CD4-positive, alpha-beta T cell treated with Interleukin-17A for 4 hours (primary cell): ENCODE results near the gene DPP9.
"Not testable (repeated sequence)": the region's sequence is repeated elsewhere in the genome, so short reads cannot be mapped to it uniquely, and the experiment has no call there.

Experiments used
- DNase-seq: peaks from one replicate; pipeline ENCODE4 v3.0.0-alpha.2; 2020; ENCODE audit warnings: mixed read lengths

Gene DPP9

DNA sequence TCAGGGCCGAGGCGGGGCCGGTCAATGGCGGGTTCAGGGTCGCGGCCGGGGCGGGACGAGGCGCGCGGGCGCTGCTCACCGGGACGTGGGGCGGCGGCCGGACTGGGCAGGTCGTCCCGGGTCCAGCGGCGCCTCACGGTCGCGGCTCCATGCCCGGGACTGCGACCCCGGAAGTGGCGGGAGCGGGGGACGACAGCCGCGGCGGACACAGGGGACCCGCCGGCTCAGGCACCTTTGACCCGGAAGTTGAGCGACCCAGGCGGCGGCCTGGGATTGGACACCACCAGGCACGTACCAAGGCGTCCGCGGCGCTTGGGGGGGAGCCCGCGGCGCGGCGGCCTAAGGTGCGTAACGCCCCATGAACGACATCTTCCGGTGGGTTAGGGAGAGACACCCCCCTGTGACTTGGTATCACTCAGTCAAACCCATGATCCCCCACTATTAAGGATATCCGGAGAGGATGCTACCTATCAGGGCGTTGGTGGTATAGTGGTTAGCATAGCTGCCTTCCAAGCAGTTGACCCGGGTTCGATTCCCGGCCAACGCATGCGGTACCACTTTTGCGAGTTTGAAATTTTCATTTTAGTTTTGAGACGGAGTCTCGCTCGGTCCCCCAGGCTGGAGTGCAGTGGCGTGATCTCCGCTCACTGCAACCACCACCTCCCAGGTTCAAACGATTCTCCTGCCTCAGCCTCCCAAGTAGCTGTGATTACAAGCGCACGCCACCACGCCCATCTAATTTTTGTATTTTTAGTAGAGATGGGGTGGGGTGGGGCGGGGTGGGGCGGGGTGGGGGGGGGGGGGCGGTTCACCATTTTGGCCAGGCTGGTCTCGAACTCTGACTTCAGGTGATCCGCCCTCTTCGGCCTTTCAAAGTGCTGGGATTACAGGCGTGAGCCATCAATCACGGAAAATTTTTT lies at the start of gene DPP9:
DPP9 (minus strand) TSS at position 248 of the 920 bp plus-strand sequence. CDS start 3,936 bp downstream, outside the sequence.
- peak; percentile 95 for DNase-seq

DNA sequence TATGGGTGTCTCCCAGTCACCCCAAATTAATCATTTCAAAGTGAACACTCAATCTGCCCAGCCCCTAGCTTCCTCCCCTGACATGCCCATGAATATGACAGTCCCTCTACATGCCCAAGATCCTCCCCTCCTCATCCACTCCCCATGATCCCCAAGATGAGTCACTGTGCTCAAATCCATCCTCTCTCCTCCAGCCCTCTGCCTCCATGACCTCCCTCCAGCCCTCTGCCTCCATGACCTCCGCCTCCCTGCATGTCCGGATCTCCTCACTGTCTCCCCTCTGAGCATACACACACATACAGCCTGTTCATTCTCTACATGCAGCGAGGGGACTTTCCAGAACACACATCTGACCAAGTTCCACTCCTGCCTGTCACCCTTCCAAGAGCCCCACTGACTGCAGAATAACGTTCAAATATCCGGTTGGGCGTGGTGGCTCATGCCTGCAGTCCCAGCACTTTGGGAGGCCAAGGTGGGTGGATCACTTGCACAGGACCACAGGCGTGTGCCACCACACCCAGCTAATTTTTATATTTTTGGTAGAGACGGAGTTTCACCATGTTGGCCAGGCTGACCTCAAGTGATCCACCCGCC lies 49.5 kb upstream of the DPP9 start:
- no peak for DNase-seq

- no peak for DNase-seq
Measured at GRCh38 chr19:4772566-4772965, 48.9 kb upstream of the DPP9 start.

- peak; percentile 81 for DNase-seq
Measured at GRCh38 chr19:4768934-4769777, 45.5 kb upstream of the DPP9 start.

DNA sequence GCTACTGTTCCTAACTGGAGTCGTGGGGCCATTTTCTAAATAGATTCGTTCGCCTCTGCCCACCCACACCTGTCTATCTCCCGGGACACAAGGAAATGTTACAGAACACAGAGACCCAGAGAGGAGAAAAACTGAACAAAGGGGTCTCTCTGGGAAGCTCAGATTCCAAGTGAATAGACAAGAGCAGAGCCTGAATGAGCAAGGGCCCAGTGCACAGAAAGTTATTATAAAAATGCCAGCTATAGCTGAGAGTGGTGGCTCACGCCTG lies 40.7 kb upstream of the DPP9 start:
- DNase-seq = no peak

DNA sequence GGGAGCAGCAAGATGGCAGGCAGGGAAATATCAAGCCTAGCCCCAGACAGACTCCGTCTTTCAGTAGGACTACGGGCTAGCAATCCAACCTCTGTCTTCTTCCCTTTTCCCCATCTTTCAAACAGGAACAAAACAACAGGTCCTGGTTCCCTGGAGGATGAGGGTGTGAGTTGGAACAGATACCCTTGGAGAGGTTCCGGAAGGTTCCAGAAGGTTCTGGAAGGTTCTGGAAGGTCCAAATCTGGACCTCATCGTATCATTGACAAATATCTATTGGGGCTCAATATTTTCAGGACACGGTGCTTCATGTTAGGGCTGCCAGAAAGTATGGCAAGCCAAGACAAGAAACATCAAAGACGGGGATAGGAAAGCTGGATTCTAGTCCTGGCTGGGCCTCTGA lies 39.4 kb upstream of the DPP9 start:
- no peak for DNase-seq

- DNase-seq = no peak
Measured at GRCh38 chr19:4760285-4760650, 36.6 kb upstream of the DPP9 start.

GRCh38 chr19:4759388-4760284 lies 36.0 kb upstream of the DPP9 start:
- peak; percentile 52 for DNase-seq

- no peak for DNase-seq
Measured at GRCh38 chr19:4758659-4759058, 35.0 kb upstream of the DPP9 start.

GRCh38 chr19:4758082-4758481 lies 34.4 kb upstream of the DPP9 start:
- DNase-seq = no peak

GRCh38 chr19:4755459-4755858 lies 31.8 kb upstream of the DPP9 start:
- no peak for DNase-seq

DNA sequence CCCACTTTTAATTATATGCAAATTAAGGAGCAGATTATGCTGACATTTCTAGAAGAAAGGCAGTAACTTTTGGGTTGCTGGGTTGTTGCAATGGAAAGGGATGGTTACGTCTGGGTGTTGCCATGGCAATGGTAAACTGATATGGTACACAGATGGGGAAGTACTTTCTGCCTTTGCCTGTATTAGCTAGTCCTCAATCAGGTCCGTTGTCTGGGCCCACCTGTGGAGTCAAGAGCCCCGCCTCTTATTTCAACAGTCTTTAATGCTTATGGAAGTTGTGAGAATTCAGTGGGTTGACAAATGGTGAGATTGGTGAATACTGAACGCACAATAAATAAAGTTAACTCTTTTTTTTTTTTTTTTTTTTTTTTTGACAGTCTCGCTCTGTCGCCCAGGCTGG lies 30.6 kb upstream of the DPP9 start:
- DNase-seq = no peak

GRCh38 chr19:4749870-4750590 lies 26.4 kb upstream of the DPP9 start:
- no peak for DNase-seq

DNA sequence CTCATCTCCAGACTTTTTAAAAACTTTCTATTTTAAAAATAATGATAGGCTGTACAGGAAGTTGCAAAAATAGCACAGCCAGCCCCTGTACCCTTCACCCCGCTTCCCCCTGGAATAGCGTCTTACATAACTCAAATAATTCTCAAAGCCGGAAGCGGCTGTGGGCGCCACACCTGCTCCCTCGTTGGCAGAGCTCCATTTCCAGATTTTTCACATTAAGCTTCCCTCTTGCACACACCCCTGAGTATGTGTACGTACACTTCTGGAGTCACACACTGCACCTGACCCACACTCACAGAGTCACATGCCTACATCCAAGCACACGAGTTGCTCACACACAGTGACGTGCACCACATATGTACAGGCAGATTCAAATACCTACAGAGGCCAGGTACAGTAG lies 24.9 kb upstream of the DPP9 start:
- no peak for DNase-seq

- DNase-seq = no peak
Measured at GRCh38 chr19:4748185-4748584, 24.5 kb upstream of the DPP9 start.

DNA sequence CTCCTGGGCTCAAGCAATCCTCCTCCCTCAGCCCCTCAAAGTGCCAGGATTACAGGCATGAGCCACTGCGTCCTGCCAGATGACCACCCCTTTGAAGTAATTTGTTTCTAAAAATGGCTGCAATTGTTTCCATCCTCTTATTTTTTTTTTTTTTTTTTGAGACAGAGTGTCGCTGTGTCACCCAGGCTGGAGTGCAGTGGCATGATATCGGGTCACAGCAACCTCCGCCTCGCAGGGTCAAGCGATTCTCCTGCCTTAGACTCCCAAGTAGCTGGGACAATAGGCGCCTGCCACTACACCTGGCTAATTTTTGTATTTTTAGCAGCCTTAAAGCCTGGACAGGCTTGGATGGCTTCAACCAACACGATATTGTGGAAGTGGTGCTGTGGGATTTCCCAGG lies 22.3 kb upstream of the DPP9 start:
- DNase-seq = no peak

DNA sequence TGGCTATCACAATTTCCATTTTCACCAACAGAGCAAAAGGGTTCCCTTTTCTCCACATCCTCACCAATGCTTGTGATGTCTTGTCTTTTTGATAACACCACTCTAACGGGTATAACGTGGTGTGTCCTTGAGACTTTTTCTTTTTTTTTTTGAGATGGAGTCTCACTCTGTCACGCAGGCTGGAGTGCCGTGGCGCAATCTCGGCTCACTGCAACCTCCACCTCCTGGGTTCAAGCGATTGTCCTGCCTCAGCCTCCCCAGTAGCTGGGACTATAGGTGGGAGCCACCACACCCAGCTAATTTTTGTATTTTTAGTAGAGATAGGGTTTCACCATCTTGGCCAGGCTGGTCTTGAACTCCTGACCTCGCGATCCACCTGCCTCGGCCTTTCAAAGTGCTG lies 21.5 kb upstream of the DPP9 start:
- DNase-seq = not testable (repeated sequence)

DNA sequence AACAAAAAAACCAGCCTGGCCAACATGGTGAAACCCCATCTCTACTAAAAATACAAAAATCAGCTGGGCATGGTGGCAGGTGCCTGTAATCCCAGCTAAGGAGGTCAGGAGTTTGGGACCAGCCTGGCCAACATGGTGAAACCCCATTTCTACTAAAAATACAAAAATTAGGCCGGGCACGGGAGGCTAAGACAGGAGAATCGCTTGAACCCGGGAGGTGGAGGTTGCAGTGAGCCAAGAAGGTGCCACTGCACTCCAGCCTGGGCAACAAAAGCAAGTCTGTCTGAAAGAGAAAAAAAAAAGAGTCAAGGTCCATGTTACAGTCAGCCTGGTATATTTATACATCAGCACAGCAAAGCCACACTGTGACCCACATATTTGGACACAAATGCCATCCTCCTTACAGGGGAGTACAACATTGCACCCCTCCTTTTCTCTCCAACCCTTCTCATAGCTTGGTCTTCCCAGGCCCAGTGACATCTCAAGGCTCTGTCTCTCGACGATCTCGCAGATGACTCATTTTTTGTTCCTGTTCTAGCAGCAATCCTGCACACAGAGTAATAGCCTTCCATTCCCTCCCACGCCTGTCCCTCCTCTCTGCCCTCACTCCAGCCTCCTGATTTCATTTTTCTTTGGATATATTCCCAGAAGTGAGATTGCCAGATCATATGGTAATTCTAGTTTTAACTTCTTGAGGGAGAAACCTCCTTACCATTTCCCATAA lies 21.0 kb upstream of the DPP9 start:
- no peak for DNase-seq

DNA sequence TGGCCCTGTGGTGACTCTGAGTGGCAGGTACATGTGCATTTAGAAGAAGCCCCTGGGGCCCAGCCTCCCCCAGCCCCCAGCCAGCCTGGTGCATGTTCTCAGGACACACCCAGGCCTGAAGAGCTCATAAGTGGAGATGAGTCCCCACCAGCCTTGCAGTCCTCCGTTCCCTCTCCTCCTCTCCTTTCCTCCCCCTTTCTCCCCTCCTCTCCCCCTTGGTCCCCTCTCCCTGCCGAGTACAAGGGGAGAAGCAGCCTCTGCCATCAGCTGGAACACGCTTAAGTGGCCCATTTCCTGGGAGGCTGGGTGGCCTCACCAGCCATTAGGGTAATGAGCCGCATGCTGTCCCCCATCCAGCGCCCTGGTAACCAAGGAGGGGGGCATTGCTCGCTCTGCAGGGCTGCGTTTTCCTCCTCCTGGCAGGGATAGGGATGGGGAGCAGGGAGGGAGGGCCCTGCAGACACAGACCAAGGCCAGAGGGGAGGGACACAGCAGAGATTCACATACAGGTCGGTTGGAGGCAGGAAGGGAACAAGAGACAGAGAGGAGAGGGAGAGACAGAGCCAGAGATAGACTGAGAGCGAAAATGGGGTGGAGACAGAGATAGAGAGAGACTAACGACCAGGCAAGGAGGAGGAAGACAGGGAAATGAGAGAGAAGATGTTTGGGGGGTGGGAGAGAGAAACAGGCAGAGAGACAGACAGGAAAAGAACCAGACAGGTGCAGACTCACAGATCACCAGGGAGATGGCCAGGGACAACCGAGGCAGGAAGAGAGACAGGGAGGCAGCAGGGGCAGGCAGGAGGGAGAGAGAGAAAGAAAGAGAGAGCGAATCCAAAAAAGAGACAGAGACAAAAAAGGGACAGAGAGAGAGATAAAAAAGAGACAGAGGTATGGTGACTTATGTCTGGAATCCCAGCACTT lies 19.3 kb upstream of the DPP9 start:
- no peak for DNase-seq

DNA sequence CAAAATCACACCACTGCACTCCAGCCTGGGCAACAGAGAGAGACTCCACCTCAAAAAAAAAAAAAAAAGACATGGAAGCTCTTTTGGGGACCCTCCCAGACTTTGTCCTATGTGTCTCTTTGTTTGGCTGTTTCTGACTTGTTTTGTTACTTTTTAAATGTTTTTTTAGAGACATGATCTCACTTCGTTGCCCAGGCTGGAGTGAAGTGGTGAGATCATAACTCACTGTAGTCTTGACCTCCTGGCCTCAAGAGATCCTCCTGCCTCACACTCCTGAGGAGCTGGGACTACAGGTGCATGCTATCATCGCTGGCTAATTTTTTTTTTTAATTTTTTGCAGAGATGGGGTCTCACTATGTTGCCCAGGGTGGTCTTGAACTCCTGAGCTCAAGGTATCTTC lies 16.4 kb upstream of the DPP9 start:
- no peak for DNase-seq
